H9 (cell line): ENCODE measurements around the gene LDB2. TPM values are rescaled to one million over a fixed set of nuclear protein-coding genes. Genes with fewer than 3 reads are reported as not detected.
A peak's percentile ranks its signal among the peaks of the same experiment; 100 is the strongest.

Source experiments
- DNase-seq: peaks from one replicate; pipeline ENCODE4 v3.0.0-alpha.2; 2017
- H2AFZ ChIP-seq: one replicate; pipeline ENCODE4 v1.6.1; 2013; ENCODE audit warnings: mild to moderate bottlenecking, low read length, control low read depth, moderate library complexity
- H2AK5ac ChIP-seq: 2 replicates; pipeline ENCODE4 v1.6.1; 2013; ENCODE audit warnings: low read length, control low read depth, mixed read lengths; ENCODE audit not compliant: insufficient read length
- H2BK120ac ChIP-seq: one replicate; pipeline ENCODE4 v1.6.1; 2013; ENCODE audit warnings: low read depth, mild to moderate bottlenecking, low read length, control low read depth, inconsistent platforms; ENCODE audit not compliant: poor library complexity, severe bottlenecking
- H2BK12ac ChIP-seq: 2 replicates; pipeline ENCODE4 v1.6.1; 2013; ENCODE audit warnings: low read length, control low read depth, mixed read lengths, low read depth; ENCODE audit not compliant: insufficient read length
- H2BK15ac ChIP-seq: 2 replicates; pipeline ENCODE4 v1.6.1; 2013; ENCODE audit warnings: low read depth, low read length, control low read depth
- H2BK20ac ChIP-seq: one replicate; pipeline ENCODE4 v1.6.1; 2013; ENCODE audit warnings: low read depth, mild to moderate bottlenecking, low read length, control low read depth, inconsistent platforms; ENCODE audit not compliant: poor library complexity, severe bottlenecking
- H2BK5ac ChIP-seq: 2 replicates; pipeline ENCODE4 v1.6.1; 2013; ENCODE audit warnings: low read length, control low read depth, mixed read lengths; ENCODE audit not compliant: insufficient read length
- H3K14ac ChIP-seq: 2 replicates; pipeline ENCODE4 v1.6.1; 2013; ENCODE audit warnings: low read length, control low read depth; ENCODE audit not compliant: insufficient read depth
- H3K18ac ChIP-seq: 2 replicates; pipeline ENCODE4 v1.6.1; 2013; ENCODE audit warnings: low read depth, mild to moderate bottlenecking, mixed read lengths, low read length, control low read depth; ENCODE audit not compliant: insufficient read length
- H3K23ac ChIP-seq: 2 replicates; pipeline ENCODE4 v1.6.1; 2013; ENCODE audit warnings: low read length, control low read depth, mixed read lengths, low read depth; ENCODE audit not compliant: insufficient read length
- H3K23me2 ChIP-seq: 2 replicates; pipeline ENCODE4 v1.6.1; 2013; ENCODE audit warnings: low read depth, mild to moderate bottlenecking, mixed read lengths, low read length, control low read depth; ENCODE audit not compliant: insufficient read length, poor library complexity, severe bottlenecking
- H3K27ac ChIP-seq: 2 replicates; pipeline ENCODE4 v1.5.1; 2013; ENCODE audit warnings: low read length, control low read depth, mixed read lengths, low read depth; ENCODE audit not compliant: insufficient read length
- H3K27me3 ChIP-seq: 2 replicates; pipeline ENCODE4 v1.6.1; 2013; ENCODE audit warnings: low read length, control low read depth, inconsistent platforms; ENCODE audit not compliant: insufficient read depth
- H3K4ac ChIP-seq: 2 replicates; pipeline ENCODE4 v1.6.1; 2013; ENCODE audit warnings: low read depth, mild to moderate bottlenecking, control low read depth, inconsistent platforms, low read length, moderate library complexity
- H3K4me1 ChIP-seq: 2 replicates; pipeline ENCODE4 v1.6.1; 2013; ENCODE audit warnings: low read length, control low read depth, inconsistent platforms; ENCODE audit not compliant: insufficient read depth
- H3K4me2 ChIP-seq: 2 replicates; pipeline ENCODE4 v1.6.1; 2013; ENCODE audit warnings: low read length, control low read depth, mixed read lengths; ENCODE audit not compliant: insufficient read length, insufficient read depth
- H3K56ac ChIP-seq: 2 replicates; pipeline ENCODE4 v1.6.1; 2013; ENCODE audit warnings: low read depth, mild to moderate bottlenecking, mixed read lengths, low read length, control low read depth; ENCODE audit not compliant: insufficient read length
- H3K79me1 ChIP-seq: 2 replicates; pipeline ENCODE4 v1.6.1; 2013; ENCODE audit warnings: low read depth, mild to moderate bottlenecking, moderate library complexity, low read length, control low read depth, inconsistent platforms; ENCODE audit not compliant: insufficient read depth, poor library complexity, severe bottlenecking
- H3K79me2 ChIP-seq: 2 replicates; pipeline ENCODE4 v1.6.1; 2013; ENCODE audit warnings: low read length, control low read depth, inconsistent platforms; ENCODE audit not compliant: insufficient read depth
- H3K9ac ChIP-seq: 2 replicates; pipeline ENCODE4 v1.6.1; 2013; ENCODE audit warnings: low read length, control low read depth, mixed read lengths; ENCODE audit not compliant: insufficient read length; ENCODE audit errors: extremely low read depth
- H3K9me3 ChIP-seq: one replicate; pipeline ENCODE4 v1.6.1; 2013; ENCODE audit warnings: low read depth, low read length, inconsistent platforms; ENCODE audit not compliant: control insufficient read depth
- H3T11ph ChIP-seq: one replicate; pipeline ENCODE4 v1.6.1; 2013; ENCODE audit warnings: mild to moderate bottlenecking, low read length, control low read depth, inconsistent platforms
- H4K20me1 ChIP-seq: one replicate; pipeline ENCODE4 v1.6.1; 2013; ENCODE audit not compliant: control insufficient read depth, insufficient read length, insufficient read depth
- H4K5ac ChIP-seq: 2 replicates; pipeline ENCODE4 v1.6.1; 2013; ENCODE audit warnings: low read depth, mild to moderate bottlenecking, mixed read lengths, low read length, control low read depth; ENCODE audit not compliant: insufficient read length
- H4K8ac ChIP-seq: replicated peaks from 2 replicates; pipeline ENCODE4 v1.6.1; 2013; ENCODE audit warnings: low read length, control low read depth, mixed read lengths, low read depth; ENCODE audit not compliant: insufficient read length
- H4K91ac ChIP-seq: 2 replicates; pipeline ENCODE4 v1.6.1; 2013; ENCODE audit warnings: low read depth, mild to moderate bottlenecking, moderate library complexity, mixed read lengths, low read length, control low read depth; ENCODE audit not compliant: insufficient read length
- H3K27ac Mint-ChIP-seq, 3 experiments: 2 replicates in 2 of 3; 3 replicates in 1 of 3; pipeline ENCODE4 v1.8.0; 2020 to 2021; ENCODE audit warnings: mixed read lengths in 3 of 3, mild to moderate bottlenecking in 1 of 3, moderate library complexity in 1 of 3
- H3K27me3 Mint-ChIP-seq: 2 replicates; pipeline ENCODE4 v1.8.0; 2021; ENCODE audit warnings: low read depth, mild to moderate bottlenecking, moderate library complexity, mixed read lengths
- H3K36me3 Mint-ChIP-seq, 3 experiments: 2 replicates in 2 of 3; 3 replicates in 1 of 3; pipeline ENCODE4 v1.8.0; 2020 to 2021; ENCODE audit warnings: low read depth in 3 of 3, mixed read lengths in 3 of 3; ENCODE audit not compliant: insufficient read depth in 1 of 3
- H3K4me1 Mint-ChIP-seq, 2 experiments: 2 replicates each; pipeline ENCODE4 v1.8.0; 2020; ENCODE audit warnings: mixed read lengths in 2 of 2
- H3K4me3 Mint-ChIP-seq, 2 experiments: 2 replicates in 1 of 2; 3 replicates in 1 of 2; pipeline ENCODE4 v1.8.0; 2020 to 2021; ENCODE audit warnings: mild to moderate bottlenecking in 2 of 2, mixed read lengths in 2 of 2, moderate library complexity in 1 of 2
- H3K9me3 Mint-ChIP-seq, 2 experiments: 2 replicates in 1 of 2; 3 replicates in 1 of 2; pipeline ENCODE4 v1.8.0; 2020; ENCODE audit warnings: mild to moderate bottlenecking in 2 of 2, mixed read lengths in 2 of 2, moderate library complexity in 1 of 2
- WGBS: extraction: QIAGEN DNeasy Blood & Tissue Kit; methylation state at CpG from one replicate; pipeline ENCODE4 v1.1.7; 2013; ENCODE audit warnings: missing lambda C conversion rate, low lambda C conversion rate, mixed read lengths; ENCODE audit not compliant: insufficient read length; ENCODE audit errors: extremely low coverage; 5-methylcytosine and 5-hydroxymethylcytosine counted together
- total RNA-seq: library from RNA; stranded (reverse); gene quantifications from 2 replicates; pipeline ENCODE4 v1.2.1, GENCODE V29; 2021
- TF ChIP-seq, protein P1 (sequence below): fragments of 200-600 bp; sonication (generic); conservative IDR thresholded peaks from 3 replicates; pipeline ENCODE4 v1.8.0; 2021; ENCODE audit warnings: antibody characterized with exemption, mild to moderate bottlenecking

The LDB2 gene
- total RNA-seq, 1 experiment from 2014 or later = 22.5 TPM

GRCh38 chr4:16745009-16745635 lies 153.3 kb downstream of the LDB2 start:
- no peak overlapping the region for H3K4ac ChIP-seq
- no peak overlapping the region for H3K4me2 ChIP-seq
- H2AK5ac ChIP-seq = no peak overlapping the region
- no peak overlapping the region for H2BK15ac ChIP-seq
- Mint-ChIP-seq H3K27ac (peak overlapping the region; percentile 4 to 88 (median 32); a peak in 5 of 7 replicates), H3K27me3 (no peaks in the 10 kb centered on the region), H3K36me3 (peaks cover 0 to under 1% (median 0%) of the 10 kb centered on the region in 3 experiments; a peak in 1 of 7 replicates), H3K9me3 (no peaks in the 10 kb centered on the region), H3K4me1 (peaks cover 0 to 3% of the 10 kb centered on the region in 2 experiments; a peak in 1 of 4 replicates), H3K4me3 (no peak overlapping the region)
- no peaks in the 10 kb centered on the region for H3K9me3 ChIP-seq
- no CpG with 5 or more reads among the region's 7 CpGs for WGBS
- H2BK120ac ChIP-seq = no peak overlapping the region
- no peak overlapping the region for H3K27ac ChIP-seq
- H3K14ac ChIP-seq = no peak overlapping the region
- H2BK12ac ChIP-seq = no peak overlapping the region
- no peak overlapping the region for H2AFZ ChIP-seq
- no peak overlapping the region for H2BK20ac ChIP-seq
- no peak overlapping the region for H3K23ac ChIP-seq
- TF ChIP-seq, protein P1, sequence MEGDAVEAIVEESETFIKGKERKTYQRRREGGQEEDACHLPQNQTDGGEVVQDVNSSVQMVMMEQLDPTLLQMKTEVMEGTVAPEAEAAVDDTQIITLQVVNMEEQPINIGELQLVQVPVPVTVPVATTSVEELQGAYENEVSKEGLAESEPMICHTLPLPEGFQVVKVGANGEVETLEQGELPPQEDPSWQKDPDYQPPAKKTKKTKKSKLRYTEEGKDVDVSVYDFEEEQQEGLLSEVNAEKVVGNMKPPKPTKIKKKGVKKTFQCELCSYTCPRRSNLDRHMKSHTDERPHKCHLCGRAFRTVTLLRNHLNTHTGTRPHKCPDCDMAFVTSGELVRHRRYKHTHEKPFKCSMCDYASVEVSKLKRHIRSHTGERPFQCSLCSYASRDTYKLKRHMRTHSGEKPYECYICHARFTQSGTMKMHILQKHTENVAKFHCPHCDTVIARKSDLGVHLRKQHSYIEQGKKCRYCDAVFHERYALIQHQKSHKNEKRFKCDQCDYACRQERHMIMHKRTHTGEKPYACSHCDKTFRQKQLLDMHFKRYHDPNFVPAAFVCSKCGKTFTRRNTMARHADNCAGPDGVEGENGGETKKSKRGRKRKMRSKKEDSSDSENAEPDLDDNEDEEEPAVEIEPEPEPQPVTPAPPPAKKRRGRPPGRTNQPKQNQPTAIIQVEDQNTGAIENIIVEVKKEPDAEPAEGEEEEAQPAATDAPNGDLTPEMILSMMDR = no peak
- H3K23me2 ChIP-seq = no peaks in the 10 kb centered on the region
- H3K79me1 ChIP-seq = no peaks in the 10 kb centered on the region
- H2BK5ac ChIP-seq = no peak overlapping the region
- no peaks in the 10 kb centered on the region for H4K20me1 ChIP-seq
- H3K4me1 ChIP-seq = no peaks in the 10 kb centered on the region
- H3K27me3 ChIP-seq = no peaks in the 10 kb centered on the region
- H3K18ac ChIP-seq = no peak overlapping the region
- no peak overlapping the region for H3K9ac ChIP-seq
- no peak overlapping the region for H3T11ph ChIP-seq
- no peak overlapping the region for H4K91ac ChIP-seq
- H4K5ac ChIP-seq = no peak overlapping the region
- H3K79me2 ChIP-seq = no peaks in the 10 kb centered on the region; the same call in 1 of the 2 replicates
- DNase-seq = no peak
- no peak overlapping the region for H4K8ac ChIP-seq
- H3K56ac ChIP-seq = no peak overlapping the region
